ENCODE measurements around the gene RAB40B.

RAB40B gene

DNA sequence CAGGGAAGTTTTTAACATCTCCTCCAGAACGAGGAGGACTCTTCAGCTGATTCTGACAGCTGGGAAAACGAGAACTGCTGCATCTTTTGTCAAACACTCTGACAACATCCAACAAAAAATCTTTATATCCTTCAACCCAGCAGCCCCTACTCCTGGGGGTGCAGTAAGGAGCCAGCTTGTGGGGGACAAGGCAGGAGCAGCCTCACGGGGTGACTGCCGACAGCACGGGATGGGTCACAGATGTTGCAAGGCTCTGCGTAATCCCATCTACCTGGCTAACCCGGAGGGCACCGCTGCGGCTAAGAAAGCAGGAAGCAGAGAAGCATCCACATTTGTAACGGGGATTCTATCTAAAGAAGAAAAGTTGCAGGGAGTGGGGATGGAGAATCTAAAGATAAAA lies 78.9 kb downstream of the RAB40B start:
- Histone ChIP-seq H3K4me1 (ENCODE audit: low read length) (no peaks in the 10 kb centered on the region), H3K9me2 (replicated peaks; ENCODE audit: insufficient read depth, low read length) (no peaks in the 10 kb centered on the region), H2AFZ (ENCODE audit: low read length) (no peak overlapping the region), H3K27ac (ENCODE audit: low read length) (no peak overlapping the region), H3K4me2 (ENCODE audit: low read depth, low read length) (no peak overlapping the region), H3K9me3 (replicated peaks; ENCODE audit: insufficient read depth, low read length) (no peaks in the 10 kb centered on the region), H3K79me2 (ENCODE audit: low read length) (no peaks in the 10 kb centered on the region; the same call in 1 of the 2 replicates), H3K27me3 (replicated peaks; ENCODE audit: insufficient read depth, low read length) (no peaks in the 10 kb centered on the region), H3K9ac (ENCODE audit: low read length) (no peak overlapping the region), H3F3A (ENCODE audit: insufficient read depth, low read length) (no peaks in the 10 kb centered on the region), H4K20me1 (ENCODE audit: insufficient read depth, low read length) (no peaks in the 10 kb centered on the region), H3K4me3 (ENCODE audit: low read length) (no peak overlapping the region), H3K36me3 (replicated peaks; ENCODE audit: insufficient read depth, low read length) (no peaks in the 10 kb centered on the region)
- TF ChIP-seq, protein P1, sequence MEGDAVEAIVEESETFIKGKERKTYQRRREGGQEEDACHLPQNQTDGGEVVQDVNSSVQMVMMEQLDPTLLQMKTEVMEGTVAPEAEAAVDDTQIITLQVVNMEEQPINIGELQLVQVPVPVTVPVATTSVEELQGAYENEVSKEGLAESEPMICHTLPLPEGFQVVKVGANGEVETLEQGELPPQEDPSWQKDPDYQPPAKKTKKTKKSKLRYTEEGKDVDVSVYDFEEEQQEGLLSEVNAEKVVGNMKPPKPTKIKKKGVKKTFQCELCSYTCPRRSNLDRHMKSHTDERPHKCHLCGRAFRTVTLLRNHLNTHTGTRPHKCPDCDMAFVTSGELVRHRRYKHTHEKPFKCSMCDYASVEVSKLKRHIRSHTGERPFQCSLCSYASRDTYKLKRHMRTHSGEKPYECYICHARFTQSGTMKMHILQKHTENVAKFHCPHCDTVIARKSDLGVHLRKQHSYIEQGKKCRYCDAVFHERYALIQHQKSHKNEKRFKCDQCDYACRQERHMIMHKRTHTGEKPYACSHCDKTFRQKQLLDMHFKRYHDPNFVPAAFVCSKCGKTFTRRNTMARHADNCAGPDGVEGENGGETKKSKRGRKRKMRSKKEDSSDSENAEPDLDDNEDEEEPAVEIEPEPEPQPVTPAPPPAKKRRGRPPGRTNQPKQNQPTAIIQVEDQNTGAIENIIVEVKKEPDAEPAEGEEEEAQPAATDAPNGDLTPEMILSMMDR (IDR thresholded peaks at IDR 0.05; ENCODE audit: low read length) = no peak
- no peak for TF ChIP-seq EZH2 (optimal IDR thresholded peaks at IDR 0.05; ENCODE audit: low read depth, low read length)
- TF ChIP-seq EZH2phosphoT487 (IDR thresholded peaks at IDR 0.05; ENCODE audit: low read length) = no peak
- no peak for DNase-seq

DNA sequence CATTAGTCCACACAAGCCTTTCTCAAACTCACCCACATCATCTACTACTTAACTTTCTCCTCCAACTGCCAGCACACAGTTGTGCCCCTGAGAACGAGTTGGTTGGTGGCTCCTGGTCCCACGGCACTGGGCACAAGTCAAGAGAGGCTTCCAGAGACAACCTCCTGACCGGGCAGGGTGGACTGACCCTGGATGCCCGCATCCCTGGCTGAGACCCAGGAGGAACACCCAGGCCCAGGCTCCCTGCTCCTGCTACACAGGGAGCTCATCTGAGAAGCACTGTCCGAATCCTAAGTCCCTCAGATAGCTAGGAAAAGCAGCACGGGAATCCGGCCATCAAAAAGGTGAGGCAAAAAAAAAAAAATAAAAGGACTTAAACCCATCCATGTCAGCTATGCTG lies 79.3 kb downstream of the RAB40B start:
- no peaks in the 10 kb centered on the region for H3K36me3 ChIP-seq (replicated peaks; ENCODE audit: insufficient read depth, low read length)
- no peak overlapping the region for H3K4me2 ChIP-seq (ENCODE audit: low read depth, low read length)
- H3K27me3 ChIP-seq (replicated peaks; ENCODE audit: insufficient read depth, low read length) = no peaks in the 10 kb centered on the region
- no peaks in the 10 kb centered on the region for H3F3A ChIP-seq (ENCODE audit: insufficient read depth, low read length)
- no peak for DNase-seq
- no peak overlapping the region for H3K27ac ChIP-seq (ENCODE audit: low read length)
- TF ChIP-seq, protein P1 (IDR thresholded peaks at IDR 0.05; ENCODE audit: low read length) = no peak
- TF ChIP-seq EZH2phosphoT487 (IDR thresholded peaks at IDR 0.05; ENCODE audit: low read length) (no peak), EZH2 (optimal IDR thresholded peaks at IDR 0.05; ENCODE audit: low read depth, low read length) (no peak)
- no peak overlapping the region for H3K4me3 ChIP-seq (ENCODE audit: low read length)
- no peaks in the 10 kb centered on the region for H3K4me1 ChIP-seq (ENCODE audit: low read length)
- H4K20me1 ChIP-seq (ENCODE audit: insufficient read depth, low read length) = no peaks in the 10 kb centered on the region
- no peak overlapping the region for H3K9ac ChIP-seq (ENCODE audit: low read length)
- no peaks in the 10 kb centered on the region for H3K9me2 ChIP-seq (replicated peaks; ENCODE audit: insufficient read depth, low read length)
- H3K9me3 ChIP-seq (replicated peaks; ENCODE audit: insufficient read depth, low read length) = no peaks in the 10 kb centered on the region
- H3K79me2 ChIP-seq (ENCODE audit: low read length) = no peaks in the 10 kb centered on the region; the same call in 1 of the 2 replicates
- H2AFZ ChIP-seq (ENCODE audit: low read length) = no peak overlapping the region

DNA sequence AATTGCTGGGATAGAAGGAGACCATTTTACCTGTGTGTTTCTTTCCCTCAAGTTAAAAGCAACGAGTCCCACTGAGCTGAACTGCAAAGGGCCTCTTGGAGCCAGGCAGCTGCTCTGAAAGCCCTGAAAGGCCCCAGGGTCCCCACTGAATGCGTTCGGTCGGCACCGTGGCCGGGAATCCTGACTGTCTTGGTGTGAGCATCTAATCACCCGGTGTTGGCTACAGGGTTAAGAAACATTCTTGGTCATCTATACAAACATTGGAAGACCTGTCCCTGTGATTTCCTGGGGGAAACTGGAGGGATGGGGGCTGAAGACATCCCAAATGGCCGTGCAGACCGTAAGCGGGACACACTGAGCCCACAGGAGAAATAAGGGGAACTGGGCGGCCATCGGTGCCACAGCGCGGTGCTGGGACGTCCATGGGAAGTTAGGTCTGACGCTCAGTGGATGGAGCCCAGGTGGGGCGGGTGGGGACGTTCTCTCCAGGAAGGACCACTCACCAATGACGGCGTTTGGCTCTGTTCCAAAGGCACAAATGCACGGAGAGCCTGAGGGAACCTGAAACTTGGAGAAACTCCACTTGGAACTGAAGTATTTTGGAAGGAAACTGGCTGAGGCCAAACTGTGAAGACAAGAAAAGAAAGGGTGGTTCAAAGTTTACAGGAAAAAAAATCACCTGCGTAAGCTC lies 82.3 kb downstream of the RAB40B start:
- no peak for DNase-seq
- TF ChIP-seq EZH2phosphoT487 (IDR thresholded peaks at IDR 0.05; ENCODE audit: low read length) (no peak), EZH2 (optimal IDR thresholded peaks at IDR 0.05; ENCODE audit: low read depth, low read length) (no peak)
- TF ChIP-seq, protein P1 (IDR thresholded peaks at IDR 0.05; ENCODE audit: low read length) = no peak
- Histone ChIP-seq H3K4me2 (ENCODE audit: low read depth, low read length) (no peak overlapping the region), H3K9ac (ENCODE audit: low read length) (no peak overlapping the region), H3K4me1 (ENCODE audit: low read length) (no peaks in the 10 kb centered on the region), H3K9me3 (replicated peaks; ENCODE audit: insufficient read depth, low read length) (no peaks in the 10 kb centered on the region), H3K36me3 (replicated peaks; ENCODE audit: insufficient read depth, low read length) (no peaks in the 10 kb centered on the region), H3K27ac (ENCODE audit: low read length) (no peak overlapping the region), H3K79me2 (ENCODE audit: low read length) (no peaks in the 10 kb centered on the region), H2AFZ (ENCODE audit: low read length) (no peak overlapping the region), H3K9me2 (replicated peaks; ENCODE audit: insufficient read depth, low read length) (no peaks in the 10 kb centered on the region), H3F3A (ENCODE audit: insufficient read depth, low read length) (no peaks in the 10 kb centered on the region), H4K20me1 (ENCODE audit: insufficient read depth, low read length) (no peaks in the 10 kb centered on the region), H3K4me3 (ENCODE audit: low read length) (no peak overlapping the region), H3K27me3 (replicated peaks; ENCODE audit: insufficient read depth, low read length) (no peaks in the 10 kb centered on the region)
